ENCODE data around the gene PPM1N.

DNA sequence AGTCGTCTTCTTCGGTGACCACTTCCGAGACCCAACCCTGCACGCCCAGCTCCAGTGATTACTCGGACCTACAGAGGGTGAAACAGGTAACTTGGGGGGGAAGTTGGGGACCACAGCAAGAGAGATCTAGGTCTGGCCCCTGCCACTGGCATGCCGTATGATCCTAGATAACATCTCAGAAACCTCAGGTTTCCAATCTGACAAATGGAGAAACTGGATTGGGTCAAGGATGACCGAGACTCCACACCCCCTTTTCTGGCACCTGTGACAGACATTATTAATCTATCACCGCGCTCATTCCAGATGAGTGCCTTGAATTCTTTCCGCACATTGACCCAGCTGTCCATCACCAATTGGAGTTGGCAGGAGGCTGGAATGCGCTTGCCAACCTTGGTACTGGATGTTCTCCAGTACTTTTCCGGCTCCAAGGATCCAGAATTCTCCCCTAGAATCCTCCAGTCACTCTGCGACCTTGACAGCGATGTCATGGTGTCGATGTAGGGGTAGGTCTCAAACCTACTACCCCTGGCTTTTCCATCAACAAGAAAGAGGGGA is 26.4 kb downstream of the PPM1N start:
- no peak for TF ChIP-seq CTCF (IDR thresholded peaks at IDR 0.05)
- no peak for TF ChIP-seq POLR2A (IDR thresholded peaks at IDR 0.05)
- TF ChIP-seq EP300 (IDR thresholded peaks at IDR 0.05), result no peak

Measured in tibial nerve (tissue), 4 donors.